A549 (cell line): ENCODE measurements around the gene RAMACL.

Experiments used
- CEBPB ChIP-seq, 2 experiments: fragments of >200 bp in 1 of 2; sonication (Bioruptor Twin) in 1 of 2; formaldehyde crosslinking in 1 of 2; IDR thresholded peaks; 2 replicates each; pipeline ENCODE4 v1.6.1; 2012 to 2016
- CHD2 ChIP-seq: fragments of 150-350 bp; IDR thresholded peaks from 2 replicates; pipeline ENCODE4 v1.6.1; 2014; ENCODE audit warnings: low read length; ENCODE audit not compliant: partially characterized antibody
- EP300 ChIP-seq, 2 experiments: fragments of >200 bp; sonication (Bioruptor Twin); formaldehyde crosslinking; IDR thresholded peaks; 2 replicates in 1 of 2; 3 replicates in 1 of 2; pipeline ENCODE4 v1.6.1; 2016 to 2017
- HOXB5 ChIP-seq: fragments of 250-450 bp; sonication (Bioruptor Pico); IDR thresholded peaks from 2 replicates; pipeline ENCODE4 v1.5.0; 2020; ENCODE audit warnings: mild to moderate bottlenecking, moderate library complexity
- JUN ChIP-seq, 2 experiments: fragments of >200 bp; sonication (Bioruptor Twin); formaldehyde crosslinking; IDR thresholded peaks; 2 replicates in 1 of 2; 3 replicates in 1 of 2; pipeline ENCODE4 v1.6.1; 2016 to 2017
- PBX3 ChIP-seq: IDR thresholded peaks from 2 replicates; pipeline ENCODE4 v1.6.1; 2012
- POLR2A ChIP-seq: IDR thresholded peaks from 2 replicates; pipeline ENCODE4 v1.6.1; 2012; ENCODE audit warnings: mild to moderate bottlenecking, low read length
- TF ChIP-seq, protein P1 (sequence below): fragments of >200 bp; sonication (Bioruptor Twin); formaldehyde crosslinking; IDR thresholded peaks from 3 replicates; pipeline ENCODE4 v1.5.1; 2016
- TF ChIP-seq, protein P2 (sequence below): IDR thresholded peaks from 2 replicates; pipeline ENCODE4 v1.6.1; 2012
- TF ChIP-seq, protein P3 (sequence below): fragments of 250-450 bp; sonication (Bioruptor Pico); IDR thresholded peaks from 2 replicates; pipeline ENCODE4 v1.5.0; 2021; ENCODE audit warnings: mild to moderate bottlenecking, moderate library complexity, borderline replicate concordance

- TF ChIP-seq, protein P1, sequence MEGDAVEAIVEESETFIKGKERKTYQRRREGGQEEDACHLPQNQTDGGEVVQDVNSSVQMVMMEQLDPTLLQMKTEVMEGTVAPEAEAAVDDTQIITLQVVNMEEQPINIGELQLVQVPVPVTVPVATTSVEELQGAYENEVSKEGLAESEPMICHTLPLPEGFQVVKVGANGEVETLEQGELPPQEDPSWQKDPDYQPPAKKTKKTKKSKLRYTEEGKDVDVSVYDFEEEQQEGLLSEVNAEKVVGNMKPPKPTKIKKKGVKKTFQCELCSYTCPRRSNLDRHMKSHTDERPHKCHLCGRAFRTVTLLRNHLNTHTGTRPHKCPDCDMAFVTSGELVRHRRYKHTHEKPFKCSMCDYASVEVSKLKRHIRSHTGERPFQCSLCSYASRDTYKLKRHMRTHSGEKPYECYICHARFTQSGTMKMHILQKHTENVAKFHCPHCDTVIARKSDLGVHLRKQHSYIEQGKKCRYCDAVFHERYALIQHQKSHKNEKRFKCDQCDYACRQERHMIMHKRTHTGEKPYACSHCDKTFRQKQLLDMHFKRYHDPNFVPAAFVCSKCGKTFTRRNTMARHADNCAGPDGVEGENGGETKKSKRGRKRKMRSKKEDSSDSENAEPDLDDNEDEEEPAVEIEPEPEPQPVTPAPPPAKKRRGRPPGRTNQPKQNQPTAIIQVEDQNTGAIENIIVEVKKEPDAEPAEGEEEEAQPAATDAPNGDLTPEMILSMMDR: no peak
- TF ChIP-seq POLR2A (no peak), CEBPB (IDR thresholded peaks at IDR 0.05) (no peak), EP300 (IDR thresholded peaks at IDR 0.05) (no peak), JUN (IDR thresholded peaks at IDR 0.05) (no peak), CHD2 (no peak), HOXB5 (CRISPR knock-in tag) (no peak), PBX3 (no peak)
- TF ChIP-seq, protein P2, sequence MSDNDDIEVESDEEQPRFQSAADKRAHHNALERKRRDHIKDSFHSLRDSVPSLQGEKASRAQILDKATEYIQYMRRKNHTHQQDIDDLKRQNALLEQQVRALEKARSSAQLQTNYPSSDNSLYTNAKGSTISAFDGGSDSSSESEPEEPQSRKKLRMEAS: no peak
- TF ChIP-seq, protein P3, sequence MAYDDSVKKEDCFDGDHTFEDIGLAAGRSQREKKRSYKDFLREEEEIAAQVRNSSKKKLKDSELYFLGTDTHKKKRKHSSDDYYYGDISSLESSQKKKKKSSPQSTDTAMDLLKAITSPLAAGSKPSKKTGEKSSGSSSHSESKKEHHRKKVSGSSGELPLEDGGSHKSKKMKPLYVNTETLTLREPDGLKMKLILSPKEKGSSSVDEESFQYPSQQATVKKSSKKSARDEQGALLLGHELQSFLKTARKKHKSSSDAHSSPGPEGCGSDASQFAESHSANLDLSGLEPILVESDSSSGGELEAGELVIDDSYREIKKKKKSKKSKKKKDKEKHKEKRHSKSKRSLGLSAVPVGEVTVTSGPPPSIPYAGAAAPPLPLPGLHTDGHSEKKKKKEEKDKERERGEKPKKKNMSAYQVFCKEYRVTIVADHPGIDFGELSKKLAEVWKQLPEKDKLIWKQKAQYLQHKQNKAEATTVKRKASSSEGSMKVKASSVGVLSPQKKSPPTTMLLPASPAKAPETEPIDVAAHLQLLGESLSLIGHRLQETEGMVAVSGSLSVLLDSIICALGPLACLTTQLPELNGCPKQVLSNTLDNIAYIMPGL (CRISPR knock-in tag): no peak
Measured at GRCh38 chr6:166595949-166596348, 9.5 kb upstream of the RAMACL start.
